Neural cell (in vitro differentiated cells): ENCODE data around the gene C3orf70. TPM values are rescaled to one million over a fixed set of nuclear protein-coding genes. Genes with fewer than 3 reads are reported as not detected.

Experiments
- H2AFZ ChIP-seq: fragments of 200-600, 300-800 bp; sonication (generic), shearing (Covaris generic); 2 replicates; pipeline ENCODE4 v1.6.0; 2014; ENCODE audit warnings: low read depth, mild to moderate bottlenecking, antibody characterized with exemption, low read length, moderate library complexity
- H3F3A ChIP-seq: fragments of 200-600 bp; shearing (Covaris generic); 2 replicates; pipeline ENCODE4 v1.6.1; 2016; ENCODE audit warnings: mild to moderate bottlenecking, moderate library complexity, mixed read lengths, antibody characterized with exemption, low read length; ENCODE audit not compliant: insufficient read depth, poor library complexity, severe bottlenecking
- H3K27ac ChIP-seq: fragments of 200-600, 300-800 bp; sonication (generic), shearing (Covaris generic); 2 replicates; pipeline ENCODE4 v1.5.1; 2014; ENCODE audit warnings: mild to moderate bottlenecking, low read length, moderate library complexity
- H3K27me3 ChIP-seq: fragments of 300-800, 200-600 bp; sonication (generic), shearing (Covaris generic); 2 replicates; pipeline ENCODE4 v1.6.0; 2014; ENCODE audit warnings: mild to moderate bottlenecking, low read depth, low read length, moderate library complexity; ENCODE audit not compliant: insufficient read depth
- H3K36me3 ChIP-seq: fragments of 300-800, 200-600 bp; sonication (generic), shearing (Covaris generic); 2 replicates; pipeline ENCODE4 v1.5.1; 2014; ENCODE audit warnings: mild to moderate bottlenecking, antibody characterized with exemption, low read length, moderate library complexity; ENCODE audit not compliant: insufficient read depth
- H3K4me2 ChIP-seq: fragments of 300-800, 200-600 bp; sonication (generic), shearing (Covaris generic); 2 replicates; pipeline ENCODE4 v1.6.0; 2014; ENCODE audit warnings: mild to moderate bottlenecking, low read length
- H3K4me3 ChIP-seq: fragments of 300-800, 200-600 bp; sonication (generic), shearing (Covaris generic); 2 replicates; pipeline ENCODE4 v1.5.1; 2014; ENCODE audit warnings: mild to moderate bottlenecking, low read length, moderate library complexity
- H3K79me2 ChIP-seq: fragments of 200-600 bp; shearing (Covaris generic); replicated peaks from 2 replicates; pipeline ENCODE4 v1.6.0; 2014; ENCODE audit warnings: mild to moderate bottlenecking, low read length, moderate library complexity; ENCODE audit not compliant: insufficient read depth
- H3K9ac ChIP-seq: fragments of 300-800, 200-600 bp; sonication (generic), shearing (Covaris generic); 2 replicates; pipeline ENCODE4 v1.6.1; 2016; ENCODE audit warnings: mild to moderate bottlenecking, low read length, mixed read lengths
- H3K9me2 ChIP-seq: fragments of 200-600 bp; shearing (Covaris generic); 2 replicates; pipeline ENCODE4 v1.6.1; 2016; ENCODE audit warnings: mild to moderate bottlenecking, low read length, mixed read lengths; ENCODE audit not compliant: insufficient read depth
- H3K9me3 ChIP-seq: fragments of 200-600, 300-800 bp; sonication (generic), shearing (Covaris generic); 2 replicates; pipeline ENCODE4 v1.6.1; 2016; ENCODE audit warnings: mild to moderate bottlenecking, mixed run types, low read length, moderate library complexity, mixed read lengths
- H4K20me1 ChIP-seq: fragments of 200-600 bp; shearing (Covaris generic); 2 replicates; pipeline ENCODE4 v1.6.1; 2016; ENCODE audit warnings: mild to moderate bottlenecking, mixed run types; ENCODE audit not compliant: insufficient read depth
- CTCF ChIP-seq: fragments of 450-650 bp; IDR thresholded peaks from 2 replicates; pipeline ENCODE4 v1.5.1; 2014; ENCODE audit warnings: antibody characterized with exemption, mild to moderate bottlenecking, moderate library complexity; ENCODE audit not compliant: poor library complexity, severe bottlenecking
- EP300 ChIP-seq: fragments of 450-650 bp; conservative IDR thresholded peaks from 2 replicates; pipeline ENCODE4 v1.6.1; 2014; ENCODE audit warnings: antibody characterized with exemption, mild to moderate bottlenecking, moderate library complexity; ENCODE audit not compliant: poor library complexity, severe bottlenecking
- EZH2 ChIP-seq: fragments of 200-600, 300-800 bp; shearing (Covaris generic), sonication (generic); IDR thresholded peaks from 2 replicates; pipeline ENCODE4 v1.6.1; 2014; ENCODE audit warnings: antibody characterized with exemption, low read length, borderline replicate concordance, mild to moderate bottlenecking; ENCODE audit not compliant: insufficient read depth, poor library complexity, severe bottlenecking
- MXI1 ChIP-seq: fragments of 450-650 bp; conservative IDR thresholded peaks from 2 replicates; pipeline ENCODE4 v1.6.1; 2014; ENCODE audit warnings: antibody characterized with exemption, mild to moderate bottlenecking; ENCODE audit not compliant: poor library complexity, severe bottlenecking
- POLR2AphosphoS5 ChIP-seq: IDR thresholded peaks from 2 replicates; pipeline ENCODE4 v1.6.1; 2012
- RAD21 ChIP-seq: fragments of 450-650 bp; conservative IDR thresholded peaks from 2 replicates; pipeline ENCODE4 v1.6.1; 2014; ENCODE audit warnings: antibody characterized with exemption, mild to moderate bottlenecking, moderate library complexity
- REST ChIP-seq: IDR thresholded peaks from 2 replicates; pipeline ENCODE4 v1.6.1; 2012; ENCODE audit warnings: borderline replicate concordance
- SMC3 ChIP-seq: fragments of 450-650 bp; conservative IDR thresholded peaks from 2 replicates; pipeline ENCODE4 v1.6.1; 2014; ENCODE audit warnings: antibody characterized with exemption, mild to moderate bottlenecking, moderate library complexity; ENCODE audit not compliant: poor library complexity
- TAF1 ChIP-seq: IDR thresholded peaks from 2 replicates; pipeline ENCODE4 v1.6.1; 2012; ENCODE audit warnings: low read depth
- polyA plus RNA-seq: library from polyadenylated mRNA; depleted of rRNA; stranded (reverse); fragments of >200 nt; gene quantifications from 2 replicates; pipeline ENCODE4 v1.2.3, GENCODE V29; 2014

The C3orf70 gene
- polyA plus RNA-seq, 1 donor from 2014 or later = 3.4 TPM

- Histone ChIP-seq H3K9ac (no peak overlapping the region), H3K4me2 (no peak overlapping the region), H3K79me2 (no peaks in the 10 kb centered on the region), H3K27me3 (no peaks in the 10 kb centered on the region), H2AFZ (no peak overlapping the region), H3K27ac (no peak overlapping the region), H3K36me3 (no peaks in the 10 kb centered on the region), H3K9me3 (no peaks in the 10 kb centered on the region), H3K4me3 (no peak overlapping the region), H4K20me1 (no peaks in the 10 kb centered on the region), H3F3A (no peaks in the 10 kb centered on the region), H3K9me2 (no peaks in the 10 kb centered on the region)
- TF ChIP-seq TAF1 = no peak
- no peak for TF ChIP-seq EP300
- no peak for TF ChIP-seq CTCF
- TF ChIP-seq EZH2 = no peak
- TF ChIP-seq SMC3 = no peak
- TF ChIP-seq MXI1 = no peak
- TF ChIP-seq POLR2AphosphoS5 = no peak
Observed at GRCh38 chr3:185120126-185120525, 32.7 kb downstream of the C3orf70 start.

- H4K20me1 ChIP-seq = no peaks in the 10 kb centered on the region
Observed at GRCh38 chr3:185115371-185115770, 37.5 kb downstream of the C3orf70 start.

More at GRCh38 chr3:185115371-185115770, 37.5 kb downstream of the C3orf70 start:
- Histone ChIP-seq H3K36me3 (no peaks in the 10 kb centered on the region), H3K4me2 (no peak overlapping the region), H3F3A (no peaks in the 10 kb centered on the region), H3K27ac (no peak overlapping the region), H2AFZ (no peak overlapping the region), H3K4me3 (no peak overlapping the region), H3K27me3 (no peaks in the 10 kb centered on the region), H3K9ac (no peak overlapping the region), H3K9me3 (no peaks in the 10 kb centered on the region), H3K79me2 (no peaks in the 10 kb centered on the region), H3K9me2 (no peaks in the 10 kb centered on the region)
- TF ChIP-seq TAF1 (no peak), POLR2AphosphoS5 (no peak), EP300 (no peak), SMC3 (no peak), EZH2 (no peak), MXI1 (no peak), REST (no peak), RAD21 (no peak), CTCF (no peak)
